Measurements from ENCODE around the gene TDRD3.

The TDRD3 gene

DNA sequence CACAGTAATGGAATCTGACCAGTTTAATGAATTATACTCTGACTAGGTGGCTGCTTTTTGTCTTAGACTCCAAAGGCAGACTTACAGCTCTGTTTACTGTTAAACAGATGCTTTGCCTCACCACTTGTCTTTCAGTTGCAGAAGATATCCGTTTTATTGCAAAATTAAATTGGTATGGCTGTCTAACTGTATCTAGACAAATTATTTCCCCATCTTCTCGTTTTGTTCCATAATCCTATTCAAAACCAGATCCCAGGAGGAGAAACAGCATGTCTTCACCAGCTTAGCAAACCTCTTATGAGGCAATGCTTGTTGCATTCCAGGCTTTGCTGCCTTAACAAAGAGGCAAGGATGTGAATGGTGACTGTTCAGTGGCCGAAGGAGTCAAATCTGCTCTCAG lies 215.6 kb downstream of the TDRD3 start:
- TF ChIP-seq EZH2phosphoT487 (conservative IDR thresholded peaks at IDR 0.05; ENCODE audit: low read length), result no peak
- TF ChIP-seq, protein P1, sequence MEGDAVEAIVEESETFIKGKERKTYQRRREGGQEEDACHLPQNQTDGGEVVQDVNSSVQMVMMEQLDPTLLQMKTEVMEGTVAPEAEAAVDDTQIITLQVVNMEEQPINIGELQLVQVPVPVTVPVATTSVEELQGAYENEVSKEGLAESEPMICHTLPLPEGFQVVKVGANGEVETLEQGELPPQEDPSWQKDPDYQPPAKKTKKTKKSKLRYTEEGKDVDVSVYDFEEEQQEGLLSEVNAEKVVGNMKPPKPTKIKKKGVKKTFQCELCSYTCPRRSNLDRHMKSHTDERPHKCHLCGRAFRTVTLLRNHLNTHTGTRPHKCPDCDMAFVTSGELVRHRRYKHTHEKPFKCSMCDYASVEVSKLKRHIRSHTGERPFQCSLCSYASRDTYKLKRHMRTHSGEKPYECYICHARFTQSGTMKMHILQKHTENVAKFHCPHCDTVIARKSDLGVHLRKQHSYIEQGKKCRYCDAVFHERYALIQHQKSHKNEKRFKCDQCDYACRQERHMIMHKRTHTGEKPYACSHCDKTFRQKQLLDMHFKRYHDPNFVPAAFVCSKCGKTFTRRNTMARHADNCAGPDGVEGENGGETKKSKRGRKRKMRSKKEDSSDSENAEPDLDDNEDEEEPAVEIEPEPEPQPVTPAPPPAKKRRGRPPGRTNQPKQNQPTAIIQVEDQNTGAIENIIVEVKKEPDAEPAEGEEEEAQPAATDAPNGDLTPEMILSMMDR (IDR thresholded peaks at IDR 0.05; ENCODE audit: insufficient read depth, low read length, poor library complexity, severe bottlenecking), result no peak
- Histone ChIP-seq H2AFZ (ENCODE audit: low read depth, low read length, severe bottlenecking) (no peak overlapping the region), H3K27me3 (ENCODE audit: low read length) (no peaks in the 10 kb centered on the region), H3K9ac (ENCODE audit: low read length) (no peak overlapping the region), H3K4me3 (ENCODE audit: insufficient read depth, low read length, poor library complexity, severe bottlenecking) (no peak overlapping the region), H3K27ac (ENCODE audit: low read depth, low read length) (no peak overlapping the region), H3K9me2 (replicated peaks; ENCODE audit: insufficient read depth, low read length) (no peaks in the 10 kb centered on the region), H3K4me2 (ENCODE audit: low read depth, low read length, poor library complexity, severe bottlenecking) (no peak overlapping the region), H4K20me1 (ENCODE audit: low read depth, low read length) (no peaks in the 10 kb centered on the region), H3K36me3 (ENCODE audit: low read length) (no peaks in the 10 kb centered on the region), H3F3A (ENCODE audit: insufficient read depth) (no peaks in the 10 kb centered on the region), H3K9me3 (ENCODE audit: insufficient read depth, low read length) (no peaks in the 10 kb centered on the region), H3K79me2 (ENCODE audit: insufficient read depth, low read length) (no peaks in the 10 kb centered on the region)

DNA sequence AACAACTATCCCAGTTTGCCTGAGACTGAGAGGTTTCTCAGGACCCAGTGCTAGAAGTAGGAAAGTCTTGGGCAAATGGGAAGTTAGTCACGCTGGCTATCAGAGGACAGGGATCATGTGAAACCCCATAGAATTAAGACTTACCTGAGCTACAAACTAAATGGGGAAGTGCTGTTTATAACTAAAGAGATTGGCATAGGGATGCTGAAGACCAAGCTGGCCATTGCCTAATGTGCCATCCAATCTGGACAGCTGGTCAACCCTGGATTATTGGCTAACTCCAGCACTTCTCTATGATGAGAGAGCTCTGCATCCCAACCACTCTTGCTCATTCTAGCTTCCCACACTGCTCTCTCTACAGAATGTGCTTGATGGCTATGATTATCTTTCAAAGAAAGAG lies 216.1 kb downstream of the TDRD3 start:
- no peaks in the 10 kb centered on the region for H3K9me3 ChIP-seq (ENCODE audit: insufficient read depth, low read length)
- H4K20me1 ChIP-seq (ENCODE audit: low read depth, low read length), result no peaks in the 10 kb centered on the region
- H3K27me3 ChIP-seq (ENCODE audit: low read length), result no peaks in the 10 kb centered on the region
- H3K9ac ChIP-seq (ENCODE audit: low read length), result no peak overlapping the region
- H3K27ac ChIP-seq (ENCODE audit: low read depth, low read length), result no peak overlapping the region
- no peak overlapping the region for H3K4me2 ChIP-seq (ENCODE audit: low read depth, low read length, poor library complexity, severe bottlenecking)
- no peak for TF ChIP-seq EZH2phosphoT487 (conservative IDR thresholded peaks at IDR 0.05; ENCODE audit: low read length)
- TF ChIP-seq, protein P1 (IDR thresholded peaks at IDR 0.05; ENCODE audit: insufficient read depth, low read length, poor library complexity, severe bottlenecking), result no peak
- H2AFZ ChIP-seq (ENCODE audit: low read depth, low read length, severe bottlenecking), result no peak overlapping the region
- H3F3A ChIP-seq (ENCODE audit: insufficient read depth), result no peaks in the 10 kb centered on the region
- H3K4me3 ChIP-seq (ENCODE audit: insufficient read depth, low read length, poor library complexity, severe bottlenecking), result no peak overlapping the region
- no peaks in the 10 kb centered on the region for H3K36me3 ChIP-seq (ENCODE audit: low read length)
- H3K9me2 ChIP-seq (replicated peaks; ENCODE audit: insufficient read depth, low read length), result no peaks in the 10 kb centered on the region
- H3K79me2 ChIP-seq (ENCODE audit: insufficient read depth, low read length), result no peaks in the 10 kb centered on the region

DNA sequence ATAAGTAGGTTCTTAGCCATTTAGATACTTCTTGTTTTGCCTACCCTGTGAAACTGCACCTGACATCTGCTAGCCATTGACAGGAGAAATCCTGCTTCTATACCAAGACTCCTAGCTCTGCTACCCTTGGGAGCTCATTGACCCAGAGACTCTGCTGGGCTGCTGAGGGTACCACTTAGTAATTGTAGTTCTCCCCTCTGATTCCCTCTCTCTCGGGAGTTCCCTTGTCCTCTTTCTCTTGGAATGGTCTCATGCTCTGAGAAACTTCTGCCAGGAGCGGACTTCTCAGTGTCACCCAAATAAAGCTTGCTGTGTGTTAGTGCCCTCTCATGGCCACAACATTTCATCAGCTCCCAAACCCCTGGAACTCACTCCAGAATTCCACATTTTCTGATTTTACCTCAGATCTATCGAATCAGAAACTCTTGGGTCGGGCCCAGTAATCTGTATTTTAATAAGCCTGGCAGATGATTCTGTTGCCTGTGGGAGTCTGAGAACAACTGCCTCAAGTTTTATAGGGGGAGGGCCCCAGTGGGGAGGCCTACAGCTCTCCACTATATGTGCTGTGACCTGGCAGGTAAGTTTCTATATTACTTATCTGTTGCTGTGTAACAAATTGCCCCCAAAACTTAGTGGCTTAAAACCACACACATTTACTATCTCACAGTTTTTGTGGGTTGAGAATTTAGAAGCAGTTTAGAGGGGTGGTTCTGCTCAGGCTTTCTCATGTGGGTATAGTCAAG lies 221.1 kb downstream of the TDRD3 start:
- no peak for TF ChIP-seq EZH2phosphoT487 (conservative IDR thresholded peaks at IDR 0.05; ENCODE audit: low read length)
- TF ChIP-seq, protein P1 (IDR thresholded peaks at IDR 0.05; ENCODE audit: insufficient read depth, low read length, poor library complexity, severe bottlenecking), result no peak
- no peak overlapping the region for H3K27ac ChIP-seq (ENCODE audit: low read depth, low read length)
- no peaks in the 10 kb centered on the region for H3F3A ChIP-seq (ENCODE audit: insufficient read depth)
- H2AFZ ChIP-seq (ENCODE audit: low read depth, low read length, severe bottlenecking), result no peak overlapping the region
- H3K36me3 ChIP-seq (ENCODE audit: low read length), result no peaks in the 10 kb centered on the region
- H3K27me3 ChIP-seq (ENCODE audit: low read length), result no peaks in the 10 kb centered on the region
- H3K79me2 ChIP-seq (ENCODE audit: insufficient read depth, low read length), result no peaks in the 10 kb centered on the region
- H3K9ac ChIP-seq (ENCODE audit: low read length), result no peak overlapping the region
- no peak overlapping the region for H3K4me2 ChIP-seq (ENCODE audit: low read depth, low read length, poor library complexity, severe bottlenecking)
- H4K20me1 ChIP-seq (ENCODE audit: low read depth, low read length), result no peaks in the 10 kb centered on the region
- H3K9me2 ChIP-seq (replicated peaks; ENCODE audit: insufficient read depth, low read length), result no peaks in the 10 kb centered on the region
- H3K9me3 ChIP-seq (ENCODE audit: insufficient read depth, low read length), result no peaks in the 10 kb centered on the region
- no peak overlapping the region for H3K4me3 ChIP-seq (ENCODE audit: insufficient read depth, low read length, poor library complexity, severe bottlenecking)
